Measurements from ENCODE around the gene ZFHX2. TPM values are rescaled to one million over a fixed set of nuclear protein-coding genes. Genes with fewer than 3 reads are reported as not detected.

ZFHX2 gene
- total RNA-seq, 1 donor from 2014 or later: not detected

DNA sequence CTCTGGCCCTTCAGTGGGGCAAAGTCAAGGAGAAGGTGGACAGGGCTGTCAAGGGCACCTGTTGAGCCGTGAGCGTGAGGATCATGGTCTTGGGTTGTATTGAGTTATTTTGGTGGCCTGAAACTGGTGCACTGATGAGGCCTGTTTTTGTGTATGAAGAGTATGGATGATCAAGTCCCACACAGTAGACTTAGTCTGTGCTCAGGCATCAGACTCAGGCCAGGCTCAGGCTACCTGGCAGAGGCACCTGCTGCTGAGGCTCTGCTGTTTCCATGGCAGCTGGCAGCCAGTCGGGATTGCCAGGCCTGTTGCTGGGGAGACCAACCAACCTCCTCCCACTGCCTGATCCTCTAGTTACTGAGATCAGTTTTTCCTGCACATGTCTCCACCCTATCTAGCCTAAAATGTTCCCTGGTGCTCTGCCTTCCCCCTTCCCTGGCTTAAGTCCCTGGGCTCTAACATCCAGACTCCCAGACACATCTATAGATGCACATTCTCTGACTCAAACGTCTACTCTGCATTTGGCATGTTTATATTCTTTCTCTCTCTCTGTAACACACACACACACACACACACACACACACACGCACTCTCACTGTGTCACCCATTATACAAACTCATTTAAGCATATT is 21.9 kb upstream of the ZFHX2 start:
- H3K27me3 ChIP-seq (ENCODE audit: control insufficient read depth in 3 of 3, insufficient read depth in 3 of 3, low read length in 3 of 3): peaks cover 49 to 60% (median 51%) of the 10 kb centered on the region in 3 donors
- H3K27ac ChIP-seq (ENCODE audit: low read depth, low read length): no peak overlapping the region

DNA sequence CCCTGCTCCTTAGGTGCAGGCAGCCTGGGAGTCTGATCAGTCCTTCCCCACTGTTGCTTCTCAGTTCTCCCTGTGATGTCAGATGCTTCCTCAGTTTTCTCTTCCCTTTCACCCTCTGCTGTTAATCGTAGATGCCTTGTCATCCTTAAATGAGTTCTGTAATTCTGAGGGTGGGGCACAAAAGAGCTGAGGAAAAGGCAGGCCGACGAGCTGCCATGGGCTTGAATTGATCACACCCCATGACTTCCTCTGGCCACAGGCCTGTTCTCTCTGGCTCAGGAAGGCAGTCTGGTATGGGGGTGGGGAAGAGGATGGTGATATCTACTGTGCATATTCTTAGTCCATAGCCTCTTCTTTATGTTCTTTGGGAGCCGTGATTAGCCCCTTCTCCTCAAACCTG is 21.3 kb upstream of the ZFHX2 start:
- Histone ChIP-seq H3K9me3 (ENCODE audit: control insufficient read depth in 3 of 3, low read length in 3 of 3) (no peaks in the 10 kb centered on the region), H3K27ac (ENCODE audit: low read depth, low read length) (no peak overlapping the region), H3K4me3 (ENCODE audit: low read length in 3 of 3) (no peak overlapping the region), H3K9ac (ENCODE audit: low read depth in 1 of 3, low read length in 3 of 3) (no peak overlapping the region), H3K36me3 (ENCODE audit: control insufficient read depth in 3 of 3, insufficient read depth in 3 of 3, low read length in 3 of 3) (no peaks in the 10 kb centered on the region), H3K4me1 (ENCODE audit: control insufficient read depth in 3 of 3, insufficient read depth in 3 of 3, low read length in 3 of 3) (peaks cover 0 to 17% (median 6%) of the 10 kb centered on the region in 3 donors), H3K27me3 (ENCODE audit: control insufficient read depth in 3 of 3, insufficient read depth in 3 of 3, low read length in 3 of 3) (peaks cover 47 to 55% (median 47%) of the 10 kb centered on the region in 3 donors)

More for the DNA sequence above, 21.9 kb upstream of the ZFHX2 start:
- H3K4me1 ChIP-seq (ENCODE audit: control insufficient read depth in 3 of 3, insufficient read depth in 3 of 3, low read length in 3 of 3): peaks cover 0 to 17% (median 6%) of the 10 kb centered on the region in 3 donors
- H3K9ac ChIP-seq (ENCODE audit: low read depth in 1 of 3, low read length in 3 of 3): no peak overlapping the region
- H3K4me3 ChIP-seq (ENCODE audit: low read length in 3 of 3): no peak overlapping the region
- no peaks in the 10 kb centered on the region for H3K36me3 ChIP-seq (ENCODE audit: control insufficient read depth in 3 of 3, insufficient read depth in 3 of 3, low read length in 3 of 3)
- H3K9me3 ChIP-seq (ENCODE audit: control insufficient read depth in 3 of 3, low read length in 3 of 3): no peaks in the 10 kb centered on the region

DNA sequence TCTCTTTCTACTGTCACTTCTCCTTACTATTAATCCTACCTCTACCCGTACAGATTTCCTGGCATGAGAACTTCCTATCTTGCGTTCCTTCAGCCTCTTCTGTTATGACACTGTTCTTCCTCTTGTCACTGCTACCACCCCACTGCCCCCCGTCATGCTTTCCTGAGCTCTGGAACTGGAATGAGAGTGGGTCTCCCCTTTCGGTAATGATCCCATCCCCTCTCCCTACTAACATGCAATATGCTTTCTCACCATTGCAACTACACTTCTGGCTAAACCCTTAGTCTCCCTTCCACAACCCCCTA is 20.9 kb upstream of the ZFHX2 start:
- Histone ChIP-seq H3K27me3 (ENCODE audit: control insufficient read depth in 3 of 3, insufficient read depth in 3 of 3, low read length in 3 of 3) (peaks cover 43 to 51% (median 43%) of the 10 kb centered on the region in 3 donors), H3K27ac (ENCODE audit: low read depth, low read length) (no peak overlapping the region), H3K36me3 (ENCODE audit: control insufficient read depth in 3 of 3, insufficient read depth in 3 of 3, low read length in 3 of 3) (no peaks in the 10 kb centered on the region)

DNA sequence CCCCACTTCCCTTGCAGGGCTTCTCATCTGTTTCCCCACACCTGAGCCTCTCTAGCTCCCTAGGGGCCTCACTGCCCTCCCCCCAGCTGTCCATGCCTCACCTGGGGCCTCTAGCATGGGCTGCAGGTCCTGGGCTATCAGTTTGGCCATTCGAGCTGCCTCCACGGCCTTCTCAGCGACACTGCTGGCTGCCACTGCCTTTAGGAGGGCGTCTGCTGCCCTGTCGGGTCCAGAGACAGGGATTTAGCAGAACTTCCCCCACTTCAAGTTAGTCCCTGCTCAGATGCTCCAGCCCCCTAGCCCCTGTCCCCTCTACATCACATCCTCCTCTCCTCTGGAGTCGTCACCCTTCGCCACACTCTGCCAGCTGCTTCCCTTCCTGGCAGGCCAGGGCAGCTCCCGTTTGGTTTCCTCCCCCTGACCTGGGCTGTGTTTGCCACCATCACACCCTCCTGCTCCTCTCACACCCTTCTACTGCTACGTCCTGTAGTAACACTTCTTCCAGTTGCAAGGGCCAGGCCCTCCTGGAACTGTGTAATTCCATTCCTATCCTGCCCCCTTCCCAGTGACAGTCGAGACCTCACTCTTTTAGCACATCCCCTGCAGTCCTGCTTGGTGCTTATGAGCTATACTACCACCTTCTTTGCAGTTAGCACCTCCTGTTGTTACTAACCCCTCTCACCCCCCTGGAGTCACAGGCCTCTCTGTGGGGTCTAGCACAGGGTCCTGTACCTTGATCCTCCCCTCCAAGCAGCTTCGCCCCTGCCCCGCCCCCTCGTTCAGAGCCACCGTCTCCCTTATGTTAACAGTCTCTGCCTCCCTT is 20.3 kb upstream of the ZFHX2 start:
- H3K4me1 ChIP-seq (ENCODE audit: control insufficient read depth in 3 of 3, insufficient read depth in 3 of 3, low read length in 3 of 3): peaks cover 1 to 24% (median 8%) of the 10 kb centered on the region in 3 donors
- peaks cover 38 to 47% (median 40%) of the 10 kb centered on the region in 3 donors for H3K27me3 ChIP-seq (ENCODE audit: control insufficient read depth in 3 of 3, insufficient read depth in 3 of 3, low read length in 3 of 3)
- H3K9ac ChIP-seq (ENCODE audit: low read depth in 1 of 3, low read length in 3 of 3): no peak overlapping the region
- no peaks in the 10 kb centered on the region for H3K36me3 ChIP-seq (ENCODE audit: control insufficient read depth in 3 of 3, insufficient read depth in 3 of 3, low read length in 3 of 3)
- H3K4me3 ChIP-seq (ENCODE audit: low read length in 3 of 3): no peak overlapping the region
- H3K9me3 ChIP-seq (ENCODE audit: control insufficient read depth in 3 of 3, low read length in 3 of 3): no peaks in the 10 kb centered on the region
- no peak overlapping the region for H3K27ac ChIP-seq (ENCODE audit: low read depth, low read length)

More for the DNA sequence above, 20.9 kb upstream of the ZFHX2 start:
- Histone ChIP-seq H3K9me3 (ENCODE audit: control insufficient read depth in 3 of 3, low read length in 3 of 3) (no peaks in the 10 kb centered on the region), H3K4me3 (ENCODE audit: low read length in 3 of 3) (no peak overlapping the region), H3K4me1 (ENCODE audit: control insufficient read depth in 3 of 3, insufficient read depth in 3 of 3, low read length in 3 of 3) (peaks cover 0 to 21% (median 9%) of the 10 kb centered on the region in 3 donors), H3K9ac (ENCODE audit: low read depth in 1 of 3, low read length in 3 of 3) (no peak overlapping the region)

DNA sequence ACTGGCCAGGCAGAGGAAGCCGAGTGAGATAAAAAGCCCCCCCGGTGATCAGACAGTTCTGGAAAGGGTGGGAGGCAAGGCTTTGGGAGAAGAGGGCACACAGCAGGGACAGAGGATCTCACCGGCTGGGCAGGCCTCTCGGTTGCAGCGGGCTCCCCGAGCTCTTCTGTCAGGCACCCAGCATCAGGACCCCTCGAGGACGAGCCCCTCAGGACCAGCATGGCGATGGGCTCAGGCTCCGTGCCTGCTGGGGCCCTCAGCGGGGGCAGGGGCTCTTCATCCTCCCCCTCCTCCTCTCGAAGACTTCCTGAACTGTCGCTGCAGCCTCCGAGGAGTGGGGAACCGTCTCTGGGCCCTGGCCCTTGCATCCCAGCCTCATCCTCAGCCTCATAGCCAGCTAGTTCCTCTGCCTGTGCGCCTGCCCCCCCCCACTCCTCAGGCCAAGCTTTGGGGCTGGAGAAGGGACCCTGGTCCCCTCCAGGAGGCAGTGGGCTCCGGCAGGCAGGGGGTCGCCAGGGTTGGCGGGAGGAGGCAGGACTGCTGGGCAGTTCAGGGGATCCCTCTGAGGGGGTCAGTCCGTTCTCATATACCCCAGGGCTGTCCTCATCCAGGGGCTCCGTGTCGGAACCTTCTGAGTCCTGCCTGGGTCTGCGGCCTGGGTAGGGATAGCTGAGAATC is 19.4 kb upstream of the ZFHX2 start:
- no peak overlapping the region for H3K4me3 ChIP-seq (ENCODE audit: low read length in 3 of 3)
- no peak overlapping the region for H3K27ac ChIP-seq (ENCODE audit: low read depth, low read length)
- H3K36me3 ChIP-seq (ENCODE audit: control insufficient read depth in 3 of 3, insufficient read depth in 3 of 3, low read length in 3 of 3): no peaks in the 10 kb centered on the region
- no peaks in the 10 kb centered on the region for H3K9me3 ChIP-seq (ENCODE audit: control insufficient read depth in 3 of 3, low read length in 3 of 3)
- H3K27me3 ChIP-seq (ENCODE audit: control insufficient read depth in 3 of 3, insufficient read depth in 3 of 3, low read length in 3 of 3): peaks cover 31 to 37% (median 33%) of the 10 kb centered on the region in 3 donors
- H3K9ac ChIP-seq (ENCODE audit: low read depth in 1 of 3, low read length in 3 of 3): no peak overlapping the region
- peaks cover 5 to 29% (median 10%) of the 10 kb centered on the region in 3 donors for H3K4me1 ChIP-seq (ENCODE audit: control insufficient read depth in 3 of 3, insufficient read depth in 3 of 3, low read length in 3 of 3)

DNA sequence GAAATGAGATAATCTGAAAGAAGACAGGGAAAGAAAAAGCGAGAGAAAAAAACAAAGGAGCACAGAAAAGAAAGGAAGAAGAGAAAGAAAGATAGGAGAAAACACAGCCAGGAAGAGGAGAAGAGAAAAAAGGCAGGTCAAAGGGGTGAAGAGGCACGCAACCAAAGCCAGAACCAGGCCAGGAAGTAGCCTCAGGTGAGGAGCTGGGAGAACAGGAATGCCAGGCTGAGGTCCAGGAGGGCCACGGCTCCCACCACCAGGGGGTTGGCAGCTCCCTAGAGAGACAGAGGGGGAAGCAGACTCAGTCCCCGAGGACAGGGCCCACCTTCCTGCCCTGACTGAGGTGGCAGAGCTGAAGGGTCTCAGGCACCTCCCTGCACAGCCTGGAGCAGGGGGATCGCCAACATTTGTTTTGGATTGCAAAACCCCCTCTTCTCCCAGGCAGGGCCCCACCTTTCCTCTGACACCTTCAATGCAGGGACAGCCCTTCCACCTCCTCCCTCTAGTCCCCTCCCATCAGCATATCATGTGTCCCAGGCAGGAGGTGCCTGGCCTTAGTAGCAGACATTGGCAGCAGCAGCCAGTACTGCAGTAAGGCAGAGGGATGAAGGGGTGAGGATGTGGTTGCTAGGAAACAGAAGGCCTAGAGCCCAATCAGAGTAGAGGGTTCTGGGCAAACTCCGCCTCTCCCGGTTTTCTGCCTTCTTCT is 18.0 kb upstream of the ZFHX2 start:
- Histone ChIP-seq H3K27ac (ENCODE audit: low read depth, low read length) (no peak overlapping the region), H3K9me3 (ENCODE audit: control insufficient read depth in 3 of 3, low read length in 3 of 3) (no peaks in the 10 kb centered on the region), H3K4me3 (ENCODE audit: low read length in 3 of 3) (no peak overlapping the region), H3K4me1 (ENCODE audit: control insufficient read depth in 3 of 3, insufficient read depth in 3 of 3, low read length in 3 of 3) (peaks cover 5 to 29% (median 10%) of the 10 kb centered on the region in 3 donors), H3K27me3 (ENCODE audit: control insufficient read depth in 3 of 3, insufficient read depth in 3 of 3, low read length in 3 of 3) (peaks cover 22 to 27% (median 25%) of the 10 kb centered on the region in 3 donors), H3K9ac (ENCODE audit: low read depth in 1 of 3, low read length in 3 of 3) (no peak overlapping the region), H3K36me3 (ENCODE audit: control insufficient read depth in 3 of 3, insufficient read depth in 3 of 3, low read length in 3 of 3) (no peaks in the 10 kb centered on the region)

DNA sequence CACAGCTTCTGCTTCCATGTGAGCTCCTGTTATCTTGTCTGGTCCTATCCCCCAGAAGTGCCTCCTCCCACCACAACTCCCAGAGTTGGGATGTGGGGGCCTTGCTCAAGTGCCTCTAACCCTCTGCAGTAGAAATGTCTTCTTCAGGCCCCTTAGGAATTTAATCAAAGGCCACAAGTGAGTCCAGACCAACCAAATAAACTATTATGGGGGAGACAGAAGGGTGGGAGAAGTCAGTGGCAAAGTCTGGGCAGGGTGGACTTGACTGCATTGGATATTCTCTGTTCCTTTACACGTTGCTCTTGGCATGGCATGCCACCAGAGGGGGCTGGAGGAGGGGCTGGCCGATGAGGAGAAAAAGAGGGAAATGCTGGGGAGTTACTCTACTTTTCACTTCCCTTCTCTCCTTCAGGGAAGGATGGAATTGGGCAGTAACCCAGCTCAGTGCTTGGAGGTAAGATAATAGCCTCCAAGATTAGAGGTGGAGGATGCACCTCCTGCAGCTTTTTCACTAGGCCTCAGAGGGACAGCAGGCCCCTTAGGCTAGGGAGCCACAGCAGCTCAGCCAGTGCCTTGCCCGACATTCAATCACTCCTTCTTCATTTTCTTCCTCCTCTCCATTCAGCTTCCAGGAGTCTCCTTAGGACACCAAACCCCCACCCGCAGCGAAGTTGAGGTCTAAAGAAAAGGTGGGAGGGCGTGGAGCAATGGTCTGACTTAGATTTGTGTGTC is 17.2 kb upstream of the ZFHX2 start:
- peaks cover 5 to 29% (median 10%) of the 10 kb centered on the region in 3 donors for H3K4me1 ChIP-seq (ENCODE audit: control insufficient read depth in 3 of 3, insufficient read depth in 3 of 3, low read length in 3 of 3)
- no peak overlapping the region for H3K4me3 ChIP-seq (ENCODE audit: low read length in 3 of 3)
- peaks cover 22 to 27% (median 25%) of the 10 kb centered on the region in 3 donors for H3K27me3 ChIP-seq (ENCODE audit: control insufficient read depth in 3 of 3, insufficient read depth in 3 of 3, low read length in 3 of 3)
- H3K27ac ChIP-seq (ENCODE audit: low read depth, low read length): no peak overlapping the region
- H3K9me3 ChIP-seq (ENCODE audit: control insufficient read depth in 3 of 3, low read length in 3 of 3): no peaks in the 10 kb centered on the region
- peaks cover 0 to 2% (median 1%) of the 10 kb centered on the region in 3 donors for H3K36me3 ChIP-seq (ENCODE audit: control insufficient read depth in 3 of 3, insufficient read depth in 3 of 3, low read length in 3 of 3)
- H3K9ac ChIP-seq (ENCODE audit: low read depth in 1 of 3, low read length in 3 of 3): no peak overlapping the region

DNA sequence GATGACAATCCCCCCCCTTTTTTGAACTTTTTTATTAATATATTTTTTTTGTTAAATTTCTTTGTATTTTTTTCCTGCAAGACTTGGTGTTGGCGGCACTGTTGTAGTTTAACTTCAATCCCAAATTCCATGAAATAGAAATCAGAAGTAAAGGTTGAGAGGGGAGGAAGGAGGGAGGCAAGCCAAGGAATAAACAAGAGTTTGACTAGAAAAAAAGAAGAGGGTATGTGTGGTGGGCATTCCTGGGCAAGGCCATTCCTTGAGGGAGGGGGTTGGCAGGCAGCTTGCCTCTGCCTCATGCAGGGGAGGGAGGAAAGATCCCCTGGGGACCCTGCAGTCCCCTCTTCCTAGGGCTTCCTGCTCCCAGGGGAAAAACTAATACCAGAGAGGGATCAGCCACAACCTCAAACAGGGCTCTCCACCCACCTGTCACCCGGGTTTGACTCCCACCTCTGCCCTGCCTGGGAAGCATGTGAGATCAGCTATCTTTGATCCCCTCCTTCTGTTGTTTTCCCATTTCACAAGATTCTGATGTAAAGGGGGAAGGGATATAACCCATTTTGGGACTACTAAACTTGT is 16.5 kb upstream of the ZFHX2 start:
- peak overlapping the region in 1 of 3 donors; percentile 77 for H3K9ac ChIP-seq (ENCODE audit: low read depth in 1 of 3, low read length in 3 of 3)
- H3K4me3 ChIP-seq (ENCODE audit: low read length in 3 of 3): no peak overlapping the region
- H3K9me3 ChIP-seq (ENCODE audit: control insufficient read depth in 3 of 3, low read length in 3 of 3): no peaks in the 10 kb centered on the region
- H3K27me3 ChIP-seq (ENCODE audit: control insufficient read depth in 3 of 3, insufficient read depth in 3 of 3, low read length in 3 of 3): peaks cover 15 to 24% (median 19%) of the 10 kb centered on the region in 3 donors
- H3K36me3 ChIP-seq (ENCODE audit: control insufficient read depth in 3 of 3, insufficient read depth in 3 of 3, low read length in 3 of 3): peaks cover 0 to 4% (median 3%) of the 10 kb centered on the region in 3 donors
- H3K4me1 ChIP-seq (ENCODE audit: control insufficient read depth in 3 of 3, insufficient read depth in 3 of 3, low read length in 3 of 3): peaks cover 5 to 27% (median 10%) of the 10 kb centered on the region in 3 donors
- H3K27ac ChIP-seq (ENCODE audit: low read depth, low read length): no peak overlapping the region
